ENCODE measurements around the gene CA4.
"Not testable (repeated sequence)": the region's sequence is repeated elsewhere in the genome, so short reads cannot be mapped to it uniquely, and the experiment has no call there.

Gene CA4

GRCh38 chr17:60174767-60175166 is 25.0 kb downstream of the CA4 start:
- DNase-seq (ENCODE audit: low spot score), result not testable (repeated sequence)

GRCh38 chr17:60176763-60177162 is 27.0 kb downstream of the CA4 start:
- DNase-seq (ENCODE audit: low spot score), result not testable (repeated sequence)

DNA sequence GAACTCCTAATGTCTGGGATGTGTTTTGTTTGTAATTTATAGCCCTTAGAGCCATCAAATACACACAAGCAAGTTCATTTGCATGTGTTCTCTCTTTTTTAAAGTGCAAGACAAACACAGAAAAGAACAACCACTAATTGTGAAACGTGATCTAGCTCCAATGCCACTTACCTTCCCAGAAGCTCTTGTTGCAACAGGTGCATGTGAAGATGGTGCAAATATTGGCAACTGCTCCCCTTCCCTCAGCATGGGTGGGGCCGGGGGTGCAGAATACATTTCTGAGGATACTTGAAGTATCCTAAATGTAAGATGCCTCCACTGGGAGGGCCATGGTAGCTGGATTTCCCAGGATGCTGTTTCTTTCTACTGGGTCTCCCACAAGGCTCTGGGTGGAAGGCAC is 28.4 kb downstream of the CA4 start:
- not testable (repeated sequence) for DNase-seq (ENCODE audit: low spot score)

- DNase-seq (ENCODE audit: low spot score), result not testable (repeated sequence)
Measured at GRCh38 chr17:60180380-60180779, 30.6 kb downstream of the CA4 start.

GRCh38 chr17:60186372-60186771 is 36.6 kb downstream of the CA4 start:
- not testable (repeated sequence) for DNase-seq (ENCODE audit: low spot score)

DNA sequence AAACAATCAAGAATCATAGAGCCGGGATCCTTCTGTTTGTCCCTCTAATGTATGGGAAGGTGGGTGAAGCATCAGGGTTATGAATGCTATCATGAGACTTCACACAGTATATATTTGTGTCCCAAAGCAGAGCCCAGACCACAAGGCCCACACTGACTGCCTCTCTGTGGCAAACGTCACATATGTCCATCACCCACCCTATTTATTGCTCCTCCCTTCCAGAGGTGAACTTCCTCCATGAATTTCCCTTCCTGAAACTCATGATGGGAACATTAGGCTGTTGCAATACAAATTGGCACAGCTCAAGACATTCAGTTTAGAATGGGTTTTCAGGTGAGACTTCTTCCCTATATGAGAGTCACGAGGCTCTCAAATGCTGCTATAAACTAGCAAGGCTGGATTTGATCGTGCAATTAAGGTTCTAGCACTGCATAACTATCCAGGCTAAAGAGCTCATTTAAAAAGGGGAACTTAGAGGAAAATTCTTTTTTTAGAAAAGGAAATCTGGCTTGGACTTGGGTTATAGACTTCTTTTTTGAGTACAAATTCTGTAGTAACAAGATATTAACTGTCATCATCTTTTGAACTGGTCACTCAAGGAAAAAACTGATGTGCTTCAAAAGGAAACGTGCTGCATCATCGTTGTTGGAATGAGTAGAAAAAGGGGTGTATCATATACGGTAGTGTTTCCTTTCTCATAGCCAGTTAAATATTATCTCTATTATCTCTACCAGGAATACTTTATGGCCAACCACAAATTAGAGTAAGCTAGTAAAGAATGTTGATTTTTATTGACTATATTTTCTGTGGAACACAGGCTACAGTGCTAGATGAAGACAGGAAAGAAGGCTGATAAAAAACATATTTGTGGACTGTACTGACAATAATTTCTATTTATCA is 37.3 kb downstream of the CA4 start:
- not testable (repeated sequence) for DNase-seq (ENCODE audit: low spot score)

DNA sequence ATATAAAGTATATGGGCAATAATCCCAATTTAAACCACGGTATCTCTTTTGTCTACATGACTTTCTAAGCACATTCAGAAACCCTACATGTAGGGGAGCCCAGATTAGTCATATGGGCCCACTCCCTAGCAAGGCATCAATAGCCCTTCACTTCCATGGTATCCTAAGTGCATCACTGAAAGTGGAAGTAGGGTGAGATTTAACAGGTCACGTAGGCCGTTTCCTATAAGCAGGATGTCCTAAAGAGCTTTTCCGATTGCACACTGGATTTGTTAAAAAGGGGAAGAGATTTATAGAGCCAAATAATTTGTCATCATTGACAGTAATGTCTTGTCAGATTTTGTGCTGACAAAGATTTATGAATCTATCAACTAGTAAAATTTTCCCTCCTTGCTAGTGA is 39.0 kb downstream of the CA4 start:
- no peak for DNase-seq (ENCODE audit: low spot score)

- not testable (repeated sequence) for DNase-seq (ENCODE audit: low spot score)
Measured at GRCh38 chr17:60190032-60190431, 40.3 kb downstream of the CA4 start.

GRCh38 chr17:60193032-60193431 is 43.3 kb downstream of the CA4 start:
- DNase-seq (ENCODE audit: low spot score), result not testable (repeated sequence)

GRCh38 chr17:60193482-60193881 is 43.7 kb downstream of the CA4 start:
- no peak for DNase-seq (ENCODE audit: low spot score)

GRCh38 chr17:60194141-60194540 is 44.4 kb downstream of the CA4 start:
- not testable (repeated sequence) for DNase-seq (ENCODE audit: low spot score)

- not testable (repeated sequence) for DNase-seq (ENCODE audit: low spot score)
Measured at GRCh38 chr17:60198630-60199029, 48.9 kb downstream of the CA4 start.

DNA sequence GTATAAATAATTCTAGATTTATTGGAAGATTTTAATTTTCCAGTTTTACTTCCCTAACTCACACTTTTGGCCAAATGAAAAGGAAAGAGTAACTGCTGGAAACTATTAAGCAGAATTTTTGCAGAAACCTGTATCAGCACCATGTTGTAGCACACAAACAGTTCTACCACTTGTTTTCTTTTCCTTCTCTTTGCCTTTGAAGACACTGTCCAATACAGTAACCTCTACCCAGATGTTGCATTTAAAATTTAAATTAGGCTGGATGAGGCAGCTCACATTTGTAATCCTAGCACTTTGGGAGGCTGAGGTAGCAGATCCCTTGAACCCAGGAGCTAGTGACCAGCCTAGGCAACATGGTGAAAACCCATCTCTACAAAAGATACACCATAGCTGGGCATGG is 56.0 kb downstream of the CA4 start:
- DNase-seq (ENCODE audit: low spot score), result not testable (repeated sequence)

- not testable (repeated sequence) for DNase-seq (ENCODE audit: low spot score)
Measured at GRCh38 chr17:60208302-60208701, 58.5 kb downstream of the CA4 start.

Data from CD4-positive, alpha-beta T cell treated with Interleukin-6 at 100 ng/mL for 8 hours (primary cell).